Measurements from ENCODE around the gene BAZ1A.
"Not testable (repeated sequence)": the region's sequence is repeated elsewhere in the genome, so short reads cannot be mapped to it uniquely, and the experiment has no call there.

BAZ1A gene

DNA sequence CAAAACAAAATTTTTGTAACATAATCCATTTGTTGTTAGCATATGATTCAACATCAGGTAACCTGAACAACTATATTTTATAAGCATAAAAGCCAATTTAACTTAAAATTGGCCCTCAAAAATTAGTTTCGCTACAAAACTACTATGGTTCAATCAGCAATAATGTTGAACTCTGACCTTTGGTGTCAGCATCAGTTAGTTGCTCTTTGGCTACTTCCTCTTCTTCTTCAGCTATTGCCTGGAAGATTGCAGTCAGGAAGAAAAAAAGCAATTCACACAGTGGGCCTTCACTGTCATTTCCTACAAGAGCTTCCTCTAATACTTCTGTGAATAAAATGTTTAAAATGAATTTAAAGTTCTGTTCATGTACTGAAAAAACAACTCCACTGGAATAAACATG lies 82.6 kb downstream of the BAZ1A start:
- no peak for DNase-seq (ENCODE audit: low read depth in 2 of 2)

DNA sequence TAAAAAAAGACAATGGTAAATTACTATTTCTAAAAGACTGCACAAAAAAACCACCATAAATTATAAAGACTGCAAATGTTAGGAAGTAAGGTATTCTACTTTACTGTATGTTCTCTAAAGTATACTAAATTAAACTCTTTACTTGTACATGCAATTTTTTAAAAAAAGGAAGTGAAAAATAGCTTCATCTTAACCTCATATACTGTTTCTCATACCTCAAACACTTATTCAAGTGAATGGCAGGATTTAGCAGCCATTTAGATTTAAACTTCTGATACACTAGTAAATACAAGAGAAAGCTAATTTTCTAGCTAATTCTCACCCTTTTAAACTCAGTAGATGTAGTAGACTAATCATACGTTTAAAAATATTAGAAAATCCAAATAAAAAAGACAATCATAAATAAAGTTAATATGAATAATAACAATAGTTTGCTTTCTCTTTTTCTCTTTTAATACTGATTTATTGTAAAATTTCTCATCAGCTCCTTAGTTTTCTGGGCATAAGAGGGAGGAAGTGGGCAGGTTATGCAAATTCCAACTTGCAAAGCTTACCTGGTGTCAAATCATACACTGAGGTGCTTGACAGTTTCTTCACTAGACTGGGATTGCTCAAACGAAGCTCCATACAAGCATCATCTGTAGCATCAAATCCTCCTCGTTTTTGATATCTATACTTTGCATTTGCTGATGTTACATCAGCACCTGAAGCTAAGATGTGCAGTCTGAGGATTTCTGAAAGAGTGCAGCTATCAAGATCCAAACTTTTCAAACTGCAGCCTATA lies 89.7 kb downstream of the BAZ1A start:
- DNase-seq (ENCODE audit: low read depth in 2 of 2), result no peak

DNA sequence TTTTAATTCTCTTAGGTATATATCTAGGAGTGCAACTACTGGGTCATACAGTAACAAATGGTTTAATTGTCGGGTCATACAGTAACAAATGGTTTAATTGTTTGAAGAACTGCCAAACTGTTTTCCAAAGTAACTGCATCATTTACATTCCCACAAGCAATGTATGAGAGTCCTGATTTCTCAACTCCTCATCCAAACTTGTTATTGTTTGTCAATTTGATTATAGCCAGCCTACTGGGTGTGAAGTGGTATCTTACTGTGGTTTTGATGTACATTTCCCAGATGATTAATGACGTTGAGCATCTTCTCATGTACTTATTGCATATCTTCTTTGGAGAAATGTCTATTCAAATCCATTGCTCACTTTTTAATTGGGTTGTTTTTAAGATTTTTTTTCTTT lies 93.1 kb downstream of the BAZ1A start:
- no peak for DNase-seq (ENCODE audit: low read depth in 2 of 2)

DNA sequence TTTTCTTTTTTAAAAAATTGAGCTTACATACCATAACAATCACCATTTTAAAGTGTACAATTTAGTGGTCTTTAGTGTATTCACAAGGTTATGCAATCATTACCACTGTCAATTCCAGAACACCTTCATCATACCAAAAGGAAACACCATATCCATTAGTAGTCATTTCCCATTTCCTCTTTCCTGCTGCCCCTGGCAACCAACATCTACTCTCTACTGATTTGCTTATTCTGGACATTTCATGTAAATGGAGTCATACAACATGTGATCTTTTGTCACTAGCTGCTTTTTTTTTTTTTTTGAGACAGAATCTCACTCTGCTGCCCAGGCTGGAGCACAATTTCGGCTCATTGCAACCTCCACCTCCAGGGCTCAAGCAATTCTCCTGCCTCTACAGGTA lies 93.9 kb downstream of the BAZ1A start:
- no peak for DNase-seq (ENCODE audit: low read depth in 2 of 2)

DNA sequence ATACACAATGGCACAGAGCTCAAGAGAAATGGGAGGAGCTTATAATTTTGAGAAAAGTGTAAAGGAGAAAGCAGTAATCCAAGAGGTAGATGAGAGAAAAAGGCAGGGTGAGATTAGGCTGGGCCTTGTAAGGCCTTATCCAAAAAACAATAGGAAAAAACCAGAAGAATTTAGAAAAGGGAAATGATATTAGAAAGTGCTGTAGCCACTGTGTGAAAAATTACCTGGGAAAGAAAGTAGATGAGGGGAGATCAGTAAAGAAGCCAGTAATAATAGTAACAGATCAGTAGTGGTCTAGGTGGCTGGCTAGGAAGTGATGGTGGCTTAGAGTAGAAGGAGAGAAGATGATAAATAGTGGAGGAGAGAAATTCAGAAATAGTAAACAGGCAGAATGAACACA lies 94.5 kb downstream of the BAZ1A start:
- DNase-seq (ENCODE audit: low read depth in 2 of 2), result no peak

DNA sequence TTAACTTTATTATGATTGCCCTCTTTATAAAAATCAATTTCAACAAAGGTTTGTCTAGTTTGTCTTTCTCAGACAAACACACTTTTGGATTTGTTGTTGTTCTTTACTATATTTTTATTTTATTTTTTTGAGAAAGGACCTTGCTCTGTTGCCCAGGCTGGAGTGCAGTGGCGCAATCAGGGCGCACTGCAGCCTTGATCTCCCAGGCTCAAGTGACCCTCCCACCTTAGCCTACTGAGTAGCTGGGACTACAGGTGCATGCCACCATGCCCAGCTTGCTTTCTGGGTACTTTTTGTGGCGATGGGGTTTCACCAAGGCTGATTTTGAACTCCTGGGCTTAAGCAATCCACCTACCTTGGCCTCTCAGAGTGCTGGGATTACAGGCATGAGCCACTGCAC lies 96.4 kb downstream of the BAZ1A start:
- DNase-seq (ENCODE audit: low read depth in 2 of 2), result no peak

DNA sequence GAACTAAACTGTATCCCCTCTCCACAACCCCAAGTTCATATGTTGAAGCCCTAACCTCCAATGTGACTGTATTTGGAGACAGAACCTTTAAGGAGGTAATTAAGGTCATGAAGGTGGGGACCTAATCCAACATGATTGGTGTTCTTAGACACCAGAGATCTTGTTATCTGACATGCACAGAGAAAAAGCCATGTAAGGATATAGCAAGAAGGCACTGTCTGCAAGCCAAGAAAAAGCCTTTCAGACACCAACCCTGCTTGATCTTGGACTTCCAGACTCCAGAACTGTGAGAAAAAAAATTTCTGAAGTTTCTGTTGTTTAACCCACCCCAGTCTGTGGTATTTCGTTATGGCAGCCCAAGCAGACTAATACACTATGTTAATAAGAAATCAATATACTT lies 98.5 kb downstream of the BAZ1A start:
- DNase-seq (ENCODE audit: low read depth in 2 of 2), result no peak

DNA sequence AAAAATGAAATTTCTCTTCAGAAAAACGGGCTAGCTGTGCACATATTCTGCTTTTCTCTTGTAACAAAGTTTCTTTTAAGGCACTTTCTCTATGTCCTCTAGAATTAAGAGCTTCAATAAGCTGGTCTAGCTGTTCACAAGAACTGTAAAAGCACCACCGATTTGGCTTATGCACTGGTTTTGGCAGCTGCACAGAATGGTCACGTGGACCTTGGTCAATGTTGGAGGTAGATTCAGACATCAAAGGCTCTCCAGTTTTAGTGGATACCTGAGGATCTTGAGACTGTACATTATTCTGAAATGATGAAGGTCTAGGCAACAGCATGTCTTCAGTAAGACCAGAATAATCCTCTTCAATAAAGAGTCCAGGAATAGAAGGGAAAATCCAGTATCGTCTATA lies 99.2 kb downstream of the BAZ1A start:
- DNase-seq (ENCODE audit: low read depth in 2 of 2), result no peak

DNA sequence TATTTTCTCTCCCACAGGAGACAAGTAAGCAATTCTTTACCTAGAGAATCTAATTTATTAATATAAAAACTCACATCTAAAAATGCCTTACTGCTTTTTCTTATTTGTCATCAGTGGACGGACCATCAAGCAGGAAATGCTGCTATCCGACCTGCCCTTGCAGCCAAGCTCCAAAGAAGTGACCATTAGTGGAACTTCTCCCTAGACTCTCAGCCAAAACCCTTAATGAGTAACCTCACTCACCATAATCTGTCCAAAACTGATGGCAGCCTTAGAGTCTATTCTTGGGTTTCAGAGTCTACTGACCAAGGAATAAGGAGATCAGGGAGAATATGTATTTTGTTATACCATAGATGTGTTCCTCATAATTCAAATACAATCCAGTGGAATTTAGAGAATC lies 99.8 kb downstream of the BAZ1A start:
- DNase-seq (ENCODE audit: low read depth in 2 of 2), result no peak

DNA sequence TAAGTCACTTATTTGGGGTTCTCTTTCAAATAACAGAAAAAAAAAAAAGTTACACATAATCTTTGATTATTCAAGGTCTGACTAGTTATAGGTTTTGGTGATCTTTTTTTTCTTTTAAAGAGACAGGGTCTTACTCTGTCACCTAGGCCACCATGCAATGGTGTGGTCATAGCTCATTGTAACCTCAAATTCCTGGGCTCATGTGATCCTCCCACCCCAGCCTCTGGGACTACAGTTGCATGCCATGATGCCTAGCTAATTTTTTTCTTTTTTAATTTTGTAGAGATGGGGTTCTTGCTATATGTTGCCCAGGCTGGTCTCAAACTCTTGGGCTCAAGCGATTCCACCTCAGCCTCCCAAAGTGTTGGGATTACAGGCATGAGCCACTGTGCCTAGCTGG lies 104.3 kb downstream of the BAZ1A start:
- DNase-seq (ENCODE audit: low read depth in 2 of 2), result no peak

DNA sequence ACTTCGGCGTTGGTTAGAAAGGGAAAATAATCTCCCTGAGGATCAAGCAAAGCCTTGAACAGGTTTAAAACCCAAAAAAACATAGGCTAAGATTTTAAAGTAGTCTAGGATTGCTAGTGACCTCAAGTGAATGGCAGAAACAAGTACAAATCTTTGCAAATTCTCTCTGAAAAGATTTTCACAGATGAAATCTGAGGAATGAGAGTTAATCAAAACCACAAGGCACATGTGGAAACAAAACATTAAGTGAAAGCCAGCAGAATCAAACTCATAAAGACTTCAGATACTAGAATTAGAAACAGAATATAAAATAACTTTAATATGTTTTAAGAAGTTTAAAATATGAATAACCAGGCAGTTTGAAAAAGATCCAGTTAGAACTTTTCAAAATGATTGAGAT lies 108.6 kb downstream of the BAZ1A start:
- no peak for DNase-seq (ENCODE audit: low read depth in 2 of 2)

DNA sequence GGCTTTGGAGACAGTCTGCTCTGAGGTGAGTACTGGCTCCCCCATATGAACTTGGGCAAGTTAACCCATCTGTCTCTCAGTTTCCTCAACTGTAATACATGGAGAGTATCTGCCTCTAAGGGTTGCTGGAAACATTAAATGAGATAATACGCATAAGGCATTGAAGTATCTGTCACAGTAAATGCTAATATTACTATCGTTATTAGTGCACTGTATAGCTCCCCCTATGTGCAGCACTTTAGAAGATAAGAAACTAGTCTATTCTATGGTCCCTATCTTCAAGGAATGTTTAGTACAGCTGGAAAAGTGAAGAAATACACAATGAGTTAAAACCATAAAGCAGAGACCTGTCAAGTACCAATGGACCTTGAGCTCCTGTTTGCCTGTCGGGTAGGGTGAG lies 109.1 kb downstream of the BAZ1A start:
- no peak for DNase-seq (ENCODE audit: low read depth in 2 of 2)

DNA sequence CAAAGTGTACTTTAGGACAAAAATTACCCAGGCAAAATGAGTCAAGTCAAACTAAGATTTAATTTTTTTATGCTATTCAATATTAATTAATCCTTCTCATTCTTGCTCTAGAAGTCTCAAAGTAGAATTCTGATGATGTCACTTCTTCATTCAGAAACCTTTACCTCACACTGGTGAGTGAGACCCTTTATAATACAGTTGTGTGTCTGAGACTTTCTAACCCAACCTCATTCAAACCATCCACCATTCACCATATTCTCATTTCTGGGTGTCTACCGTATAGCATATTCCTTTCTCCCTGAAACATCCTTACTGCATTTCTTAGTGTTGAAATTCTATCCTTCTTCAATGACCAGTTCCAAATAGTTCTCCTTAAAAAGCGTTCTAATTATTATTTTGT lies 119.9 kb downstream of the BAZ1A start:
- DNase-seq (ENCODE audit: low read depth in 2 of 2), result no peak

DNA sequence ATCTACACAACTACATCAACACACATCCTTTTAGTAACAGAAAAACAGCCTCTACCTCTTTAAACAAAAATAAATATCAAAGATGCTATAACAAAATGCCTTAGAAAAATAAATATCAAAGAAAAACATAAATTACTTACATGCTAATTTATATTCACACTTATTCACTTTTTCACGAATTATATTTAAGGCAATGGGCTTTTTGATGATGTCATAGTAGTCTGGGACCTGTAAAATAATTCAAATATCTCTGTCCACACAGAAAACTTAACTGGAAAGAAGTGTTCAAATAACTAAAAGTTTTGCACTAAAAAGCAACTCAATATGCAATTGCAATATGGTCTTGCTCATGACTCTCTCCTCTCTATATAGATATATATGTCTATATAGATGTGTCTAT lies 120.5 kb downstream of the BAZ1A start:
- DNase-seq (ENCODE audit: low read depth in 2 of 2), result no peak

DNA sequence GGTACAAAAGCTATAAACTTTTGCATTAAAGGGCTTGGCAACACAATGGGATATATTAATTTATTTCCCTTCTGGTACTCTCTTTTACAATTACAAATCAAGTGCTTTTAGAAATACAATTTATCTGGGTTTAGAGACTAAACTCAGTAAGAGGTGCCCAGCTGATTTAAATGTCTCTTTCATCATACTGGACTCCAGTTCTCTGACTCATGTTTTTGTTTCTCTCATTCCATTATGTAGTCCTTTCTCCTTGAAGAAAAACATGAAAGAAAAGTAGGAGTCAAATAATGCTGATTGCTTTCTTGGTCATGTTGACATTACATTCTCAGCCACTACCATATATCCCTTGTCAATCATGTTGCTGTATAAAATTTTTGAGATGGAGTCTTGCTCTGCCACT lies 124.5 kb downstream of the BAZ1A start:
- no peak for DNase-seq (ENCODE audit: low read depth in 2 of 2)

DNA sequence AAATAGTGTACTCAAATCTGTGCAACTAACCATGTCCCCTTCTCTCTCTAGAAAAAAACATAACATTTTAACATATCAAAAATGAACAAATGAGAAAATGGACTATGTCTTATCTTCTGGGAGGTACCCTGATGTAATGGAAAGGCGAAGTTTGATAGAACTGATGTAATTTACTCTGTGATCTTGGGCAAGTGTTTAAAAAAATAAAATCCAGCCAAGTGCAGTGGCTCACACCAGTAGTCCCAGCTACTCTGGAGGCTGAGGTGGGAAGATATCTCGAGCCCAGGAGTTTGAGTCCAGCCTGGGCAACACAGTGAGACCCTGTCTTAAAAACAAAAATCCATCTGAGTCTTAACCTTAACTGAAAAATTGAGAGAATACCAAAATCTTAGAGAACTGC lies 124.9 kb downstream of the BAZ1A start:
- DNase-seq (ENCODE audit: low read depth in 2 of 2), result no peak

DNA sequence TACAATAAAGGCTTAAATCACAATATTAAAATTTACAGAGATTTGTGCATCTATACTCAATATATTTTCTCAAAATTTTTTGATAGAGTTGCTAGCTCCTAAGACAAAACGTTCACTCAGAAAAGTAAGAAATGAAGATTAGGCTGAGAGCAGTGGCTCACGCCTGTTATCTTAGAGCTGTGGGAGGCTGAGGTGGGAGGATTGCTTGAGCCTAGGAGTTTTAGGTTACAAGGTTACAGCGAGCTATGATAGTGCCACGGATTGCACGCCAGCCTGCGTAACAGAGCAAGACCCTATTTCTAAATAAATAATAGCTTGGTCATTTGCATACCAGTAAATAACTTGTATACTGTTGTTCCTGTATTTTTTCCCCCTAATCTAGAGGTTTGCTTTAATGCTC lies 125.8 kb downstream of the BAZ1A start:
- no peak for DNase-seq (ENCODE audit: low read depth in 2 of 2)

DNA sequence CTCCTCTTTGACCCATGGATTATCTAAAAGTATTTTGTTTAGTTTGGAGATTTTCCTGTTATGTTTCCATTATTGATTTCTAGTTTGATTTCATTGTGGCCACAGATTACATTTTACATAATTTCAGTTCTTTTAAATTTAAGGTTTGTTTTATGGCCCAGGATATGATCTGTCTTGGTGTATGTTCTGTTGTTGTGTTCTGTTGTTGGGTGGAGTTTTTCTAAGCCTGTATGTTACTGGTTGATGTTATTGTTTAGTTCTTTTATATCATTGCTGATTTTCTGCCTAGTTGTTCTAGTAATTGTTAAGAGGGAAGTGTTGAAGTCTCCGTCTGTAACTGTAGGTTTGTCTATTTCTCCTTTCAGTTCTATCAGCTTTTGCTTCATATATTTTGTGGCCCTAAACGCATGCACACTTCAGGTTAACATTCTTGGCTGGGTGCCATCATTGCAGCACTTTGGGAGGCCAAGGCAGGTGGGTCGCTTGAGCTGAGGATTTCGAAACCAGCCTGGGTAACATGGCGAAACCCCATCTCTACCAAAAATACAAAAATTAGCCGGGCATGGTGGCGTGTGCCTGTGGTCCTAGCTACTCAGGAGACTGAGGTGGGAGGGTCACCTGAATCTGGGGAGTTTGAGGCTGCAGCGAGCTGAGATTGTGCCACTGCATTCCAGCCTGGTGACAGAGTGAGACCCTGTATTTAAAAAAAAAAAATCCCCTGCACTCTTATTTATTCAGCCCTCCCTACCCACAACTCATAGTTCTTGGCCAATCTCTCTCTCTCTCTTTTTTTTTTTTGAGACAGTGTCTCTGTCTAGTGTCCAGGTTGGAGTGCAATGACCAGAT lies 132.7 kb downstream of the BAZ1A start:
- no peak for DNase-seq (ENCODE audit: low read depth in 2 of 2)

DNA sequence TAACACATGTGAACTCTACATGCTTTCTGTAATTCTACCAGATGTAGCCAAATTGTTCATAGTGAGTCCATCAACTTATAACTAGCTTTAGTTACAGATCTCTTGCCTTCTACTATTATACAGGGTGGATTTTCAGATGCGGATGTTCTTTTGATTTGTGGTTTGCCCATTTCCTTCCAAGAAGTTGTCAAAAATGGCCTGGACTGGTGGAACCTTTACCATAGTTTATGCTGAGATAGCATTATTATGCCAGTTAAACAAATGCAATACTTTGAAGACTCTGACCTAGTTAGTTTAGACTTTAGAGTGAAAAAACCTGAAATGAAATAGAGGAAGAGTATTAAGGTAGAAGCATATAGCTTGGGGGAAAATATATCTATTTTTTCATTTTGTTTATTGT lies 133.3 kb downstream of the BAZ1A start:
- no peak for DNase-seq (ENCODE audit: low read depth in 2 of 2)

DNA sequence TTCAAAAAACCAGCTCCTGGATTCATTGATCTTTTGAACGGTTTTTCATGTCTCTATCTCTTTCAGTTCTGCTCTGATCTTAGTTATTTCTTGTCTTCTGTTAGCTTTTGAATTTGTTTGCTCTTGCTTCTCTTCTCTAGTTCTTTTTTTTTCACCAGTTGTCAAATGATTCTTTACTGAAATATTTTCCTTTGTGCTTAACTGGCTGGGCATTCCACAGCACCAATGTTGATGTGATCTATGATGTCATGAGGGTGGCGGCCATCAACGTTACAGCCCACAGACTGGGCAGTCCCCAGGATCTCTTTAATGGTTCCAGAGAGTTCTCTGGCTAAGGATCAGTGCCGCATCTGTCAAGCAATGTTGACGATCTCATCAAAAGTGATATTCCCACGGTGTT lies 135.0 kb downstream of the BAZ1A start:
- DNase-seq (ENCODE audit: low read depth in 2 of 2), result not testable (repeated sequence)

DNA sequence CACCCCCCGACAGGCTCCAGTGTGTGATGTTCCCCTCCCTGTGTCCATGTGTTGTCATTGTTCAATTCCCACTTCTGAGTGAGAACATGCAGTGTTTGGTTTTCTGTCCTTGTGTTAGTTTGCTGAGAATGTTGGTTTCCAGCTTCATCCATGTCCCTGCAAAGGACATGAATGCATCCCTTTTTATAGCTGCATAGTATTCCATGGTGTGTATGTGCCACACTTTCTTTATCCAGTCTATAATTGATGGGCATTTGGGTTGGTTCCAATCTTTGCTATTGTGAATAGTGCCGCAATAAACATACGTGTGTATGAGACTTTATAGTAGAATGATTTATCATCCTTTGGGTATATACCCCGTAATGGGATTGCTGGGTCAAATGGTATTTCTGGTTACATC lies 138.1 kb downstream of the BAZ1A start:
- not testable (repeated sequence) for DNase-seq (ENCODE audit: low read depth in 2 of 2)

DNA sequence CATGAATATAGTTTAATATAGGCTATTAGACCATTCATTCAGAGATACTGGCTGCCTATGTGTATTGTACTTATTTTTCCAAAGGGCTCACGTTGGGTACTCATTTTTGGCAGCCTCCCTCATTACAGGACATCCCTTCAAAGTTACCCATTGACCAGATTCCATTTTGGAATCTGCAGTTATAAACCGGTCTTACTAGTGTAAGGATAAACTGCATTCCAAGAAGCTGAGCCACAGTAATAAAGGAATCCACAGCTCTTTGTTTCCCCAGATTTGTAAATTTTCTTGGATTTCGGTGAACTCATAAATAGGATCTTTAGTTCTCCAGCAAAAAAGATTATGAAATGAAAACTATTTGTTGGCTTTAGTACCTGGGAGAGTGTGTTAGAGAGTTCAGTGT lies 141.9 kb downstream of the BAZ1A start:
- no peak for DNase-seq (ENCODE audit: low read depth in 2 of 2)

DNA sequence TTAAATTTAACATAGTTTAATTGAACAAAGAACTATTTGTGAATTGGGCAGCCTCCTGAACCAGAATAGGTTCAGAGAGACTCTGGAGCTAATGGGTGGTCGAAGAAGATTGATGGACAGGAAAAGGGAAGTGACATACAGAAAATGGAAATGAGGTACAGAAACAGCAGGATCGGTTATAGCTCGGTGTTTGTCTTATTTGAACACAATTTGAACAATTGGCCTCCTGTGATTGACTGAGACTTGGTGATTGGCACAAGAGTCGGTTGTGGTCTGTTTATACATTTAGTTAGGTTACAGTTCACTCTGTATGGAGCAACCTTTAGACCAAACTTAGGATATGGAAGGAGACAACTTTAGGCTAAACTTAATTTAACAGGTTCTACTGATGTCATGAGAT lies 142.4 kb downstream of the BAZ1A start:
- no peak for DNase-seq (ENCODE audit: low read depth in 2 of 2)
